ENCODE results near the gene LGR4. TPM values are rescaled to one million over a fixed set of nuclear protein-coding genes. Genes with fewer than 3 reads are reported as not detected.
A peak's percentile ranks its signal among the peaks of the same experiment; 100 is the strongest.

The LGR4 gene
- total and polyA plus RNA-seq, 2 of the 13 experiments (the other 11 are each of a cell fraction or from before 2014, with no cell fraction given), result 42.1 to 68.7 TPM

GRCh38 chr11:27375370-27375769 is 97.2 kb downstream of the LGR4 start (continued):
- TF ChIP-seq ZBTB46 (CRISPR knock-in tag; IDR thresholded peaks at IDR 0.05; ENCODE audit: borderline replicate concordance) (no peak), TRIM22 (IDR thresholded peaks at IDR 0.05) (no peak), MAFF (IDR thresholded peaks at IDR 0.05; ENCODE audit: low read depth, low read length) (0 out of 2 replicates have a peak, but pooled peaks have one; percentile 19), FOSL2 (CRISPR knock-in tag; IDR thresholded peaks at IDR 0.05) (peak; percentile 79), STAG1 (CRISPR knock-in tag; IDR thresholded peaks at IDR 0.05) (peak; percentile 20; the same call in 1 of the 2 replicates), MED1 (CRISPR knock-in tag; IDR thresholded peaks at IDR 0.05) (0 out of 2 replicates have a peak, but pooled peaks have one; percentile 12), JUND (CRISPR knock-in tag; IDR thresholded peaks at IDR 0.05) (peak; percentile 26; the same call in 1 of the 2 replicates), MED13 (CRISPR knock-in tag; IDR thresholded peaks at IDR 0.05) (no peak), NR2F2 (IDR thresholded peaks at IDR 0.05; ENCODE audit: borderline replicate concordance, low read depth) (peak; percentile 46; the same call in 1 of the 2 replicates), ZFP91 (CRISPR knock-in tag; IDR thresholded peaks at IDR 0.05; ENCODE audit: borderline replicate concordance) (no peak), AHDC1 (CRISPR knock-in tag; IDR thresholded peaks at IDR 0.05; ENCODE audit: borderline replicate concordance) (peak; percentile 19; the same call in 1 of the 2 replicates), GATAD2A (CRISPR knock-in tag; IDR thresholded peaks at IDR 0.05) (peak; percentile 32; the same call in 1 of the 2 replicates), FOXP4 (CRISPR knock-in tag; IDR thresholded peaks at IDR 0.05) (0 out of 2 replicates have a peak, but pooled peaks have one; percentile 38), POGK (CRISPR knock-in tag; conservative IDR thresholded peaks at IDR 0.05) (no peak), ELF3 (CRISPR knock-in tag; IDR thresholded peaks at IDR 0.05) (0 out of 2 replicates have a peak, but pooled peaks have one; percentile 8)

Measured in HepG2 (cell line).